ENCODE results near the gene P2RY13.

GRCh38 chr3:151330379-151330778, 1.0 kb upstream of the P2RY13 start:
- TF ChIP-seq CTCF (IDR thresholded peaks at IDR 0.05; ENCODE audit: low read depth, low read length) (no peak), MAX (IDR thresholded peaks at IDR 0.05; ENCODE audit: low read depth, low read length) (no peak), POLR2A (IDR thresholded peaks at IDR 0.05; ENCODE audit: extremely low read depth, insufficient read length) (no peak), MYC (IDR thresholded peaks at IDR 0.05; ENCODE audit: low read depth, low read length) (no peak)
